ENCODE data around the gene TCN2. TPM values are rescaled to one million over a fixed set of nuclear protein-coding genes. Genes with fewer than 3 reads are reported as not detected.

The TCN2 gene
- total RNA-seq, 1 donor from 2014 or later: 5.1 TPM

GRCh38 chr22:30575859-30576258 lies 31.1 kb upstream of the TCN2 start:
- intact Hi-C loops (cut with micrococcal nuclease): no loop called here

DNA sequence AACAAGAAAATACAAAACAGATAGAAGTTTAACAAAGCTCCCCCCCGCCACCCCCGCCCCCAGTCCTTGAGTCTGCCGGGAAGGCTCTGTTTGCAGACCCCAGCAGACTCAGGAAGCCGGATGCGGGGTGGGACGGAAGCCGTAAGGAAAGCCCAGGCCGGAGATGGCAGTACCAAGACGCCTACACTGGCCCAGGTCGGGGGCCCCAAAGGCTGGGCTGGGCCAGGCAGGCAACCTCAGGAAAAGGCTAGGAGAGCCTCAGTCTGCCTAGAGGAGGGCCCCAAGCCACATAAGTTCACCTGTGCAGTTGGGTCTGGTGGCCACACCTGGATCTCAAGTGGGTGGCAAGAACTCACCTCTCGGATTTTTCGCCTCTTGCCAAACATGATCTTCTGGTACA lies 28.5 kb upstream of the TCN2 start:
- intact Hi-C loops (cut with micrococcal nuclease): no loop called here

DNA sequence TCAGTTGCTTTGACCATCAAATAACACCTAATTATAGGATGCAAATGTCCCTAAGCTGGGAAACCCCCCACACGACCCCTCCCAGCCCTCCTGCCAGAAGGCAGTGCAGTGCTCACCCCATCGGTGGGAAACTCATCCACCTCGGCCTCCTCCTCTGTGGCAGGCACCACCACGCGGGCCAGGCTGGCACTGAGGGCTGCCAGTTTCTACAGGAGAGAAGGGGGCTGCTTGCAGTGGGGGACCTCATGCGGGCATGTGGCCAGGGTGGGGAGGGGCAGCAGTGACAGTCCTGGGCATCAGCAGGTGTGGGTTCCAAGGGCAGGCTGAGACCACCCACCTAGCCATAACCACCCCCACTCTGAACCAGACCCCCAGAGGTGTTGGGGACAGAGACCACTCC lies 26.1 kb upstream of the TCN2 start:
- intact Hi-C loops (cut with micrococcal nuclease): no loop called here

- intact Hi-C loops (cut with micrococcal nuclease): no loop called here
These were observed 24.9 kb upstream of the TCN2 start for GRCh38 chr22:30582051-30582450.

DNA sequence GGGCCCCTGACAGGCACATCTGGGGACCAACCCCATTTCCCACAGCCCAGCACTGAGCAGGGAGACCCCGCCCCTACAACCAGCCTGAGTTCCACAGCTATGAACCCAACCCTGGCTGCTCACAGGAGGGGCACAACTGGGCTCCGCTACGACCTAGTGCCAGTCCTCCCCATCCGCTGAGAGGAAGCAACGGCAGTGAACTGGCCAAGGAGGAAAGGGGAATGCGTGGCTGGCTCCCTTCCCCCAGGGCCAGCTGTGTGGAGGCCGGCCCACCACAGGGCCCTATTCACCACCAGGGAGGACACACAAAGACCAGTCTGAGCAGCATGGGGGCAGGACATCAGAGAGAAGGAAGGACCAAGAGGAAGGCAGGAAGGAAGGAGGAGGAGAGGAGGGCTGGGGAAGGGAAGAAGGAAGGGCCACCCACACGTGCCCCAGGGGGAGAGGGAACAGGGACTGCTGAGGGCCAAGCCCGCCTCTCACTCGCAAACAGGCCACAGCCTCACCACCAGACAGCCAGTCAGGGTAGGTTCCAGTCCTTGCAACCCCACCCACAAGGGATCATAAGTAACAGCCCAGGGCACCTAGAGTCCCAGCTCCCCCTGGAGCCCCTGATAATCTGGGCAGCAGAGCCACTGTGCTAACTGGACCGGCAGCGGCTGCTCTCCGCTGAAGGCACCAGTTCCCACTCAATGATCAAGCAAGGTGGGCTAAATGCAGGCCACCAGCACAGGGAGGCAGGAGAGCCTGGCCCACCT lies 24.0 kb upstream of the TCN2 start:
- intact Hi-C loops (cut with micrococcal nuclease): no loop called here

- intact Hi-C loops (cut with micrococcal nuclease): no loop called here
These were observed 22.5 kb upstream of the TCN2 start for GRCh38 chr22:30584441-30584840.

DNA sequence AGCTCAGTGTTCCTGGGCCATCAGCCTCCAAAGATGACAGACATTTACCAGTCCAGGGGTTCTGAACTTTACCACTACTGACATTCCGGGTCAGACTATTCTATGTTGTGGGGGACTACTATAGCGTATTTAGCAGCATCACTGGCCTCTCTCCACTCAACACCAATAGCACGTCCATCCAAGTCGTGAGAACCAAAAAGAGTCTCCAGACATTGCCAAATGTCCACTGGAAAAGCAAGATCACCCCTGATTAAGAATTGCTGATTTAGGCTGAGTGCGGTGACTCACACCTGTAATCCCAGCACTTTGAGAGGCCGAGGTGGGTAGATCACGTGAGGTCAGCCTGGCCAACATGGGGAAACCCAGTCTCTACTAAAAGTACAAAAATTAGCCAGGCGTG lies 20.6 kb upstream of the TCN2 start:
- intact Hi-C loops (cut with micrococcal nuclease): no loop called here

DNA sequence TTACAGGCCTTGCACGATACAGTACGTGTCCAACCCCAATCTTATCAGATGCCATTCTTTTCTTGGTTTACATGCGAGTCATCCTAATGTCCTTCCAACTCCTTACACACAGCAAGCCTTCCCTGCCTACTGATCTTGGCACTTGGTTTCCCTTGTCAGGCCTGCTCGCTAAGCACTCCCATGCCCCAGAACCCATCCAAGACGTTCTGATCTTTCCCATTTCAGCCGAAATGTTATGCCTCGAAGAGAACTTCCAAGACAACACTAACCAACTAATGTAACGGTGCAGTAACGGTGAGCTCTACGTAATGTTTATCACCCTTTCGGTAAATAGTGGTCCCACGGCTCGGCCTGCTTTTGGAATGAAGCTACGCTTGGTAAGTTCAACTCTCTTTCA lies 15.8 kb upstream of the TCN2 start:
- intact Hi-C loops (cut with micrococcal nuclease): loop anchor here (1.0 kb wide), 2 partner anchors 14 to 493 kb away; no protein-coding TSS in a partner anchor

DNA sequence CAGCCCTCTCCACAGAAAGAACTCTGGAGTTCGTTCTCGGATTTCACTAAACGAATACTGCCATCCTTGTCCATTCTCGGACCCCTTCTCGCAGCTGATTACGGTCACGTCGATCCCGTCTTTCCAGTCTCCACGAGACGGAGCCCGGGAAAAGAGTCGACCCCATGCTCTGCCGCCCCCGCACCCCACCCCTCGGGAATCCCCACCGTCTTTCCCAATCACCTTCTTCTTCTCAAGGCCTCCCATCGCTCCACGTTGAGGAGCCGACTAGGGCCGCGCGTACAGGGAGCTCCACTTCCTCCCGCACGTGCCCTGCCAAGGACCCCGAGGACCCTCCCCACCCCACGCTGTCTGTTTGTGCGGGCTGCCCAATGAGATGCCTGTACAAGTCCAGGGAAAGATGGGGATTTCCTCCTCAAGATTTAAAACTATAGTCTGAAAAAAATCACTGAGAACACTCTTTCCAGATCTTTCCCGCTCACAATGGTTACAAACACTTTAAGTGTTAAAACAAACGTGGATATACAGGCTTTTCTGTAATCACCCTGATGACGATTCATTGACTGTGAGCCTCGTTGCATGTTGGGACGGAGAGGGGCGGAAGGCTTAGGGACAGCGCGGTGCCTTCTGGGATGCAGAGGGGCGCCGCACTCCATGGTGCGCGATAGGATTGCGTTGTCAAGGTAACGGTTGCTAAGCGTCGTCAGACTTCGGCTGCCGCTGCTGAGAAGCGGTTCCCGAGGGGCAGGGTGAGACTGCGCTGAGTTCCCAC lies 15.2 kb upstream of the TCN2 start, which contains the start of gene PES1:
Gene PES1, minus strand, starts transcription at position 323 of the 772 bp plus-strand sequence. Its CDS starts 77 bp downstream, at position 246.
- intact Hi-C loops (cut with micrococcal nuclease): loop anchor here (1.0 kb wide), 8 partner anchors 14 to 824 kb away; partner anchors contain the start of genes DUSP18, SF3A1, SLC35E4 and UQCR10

DNA sequence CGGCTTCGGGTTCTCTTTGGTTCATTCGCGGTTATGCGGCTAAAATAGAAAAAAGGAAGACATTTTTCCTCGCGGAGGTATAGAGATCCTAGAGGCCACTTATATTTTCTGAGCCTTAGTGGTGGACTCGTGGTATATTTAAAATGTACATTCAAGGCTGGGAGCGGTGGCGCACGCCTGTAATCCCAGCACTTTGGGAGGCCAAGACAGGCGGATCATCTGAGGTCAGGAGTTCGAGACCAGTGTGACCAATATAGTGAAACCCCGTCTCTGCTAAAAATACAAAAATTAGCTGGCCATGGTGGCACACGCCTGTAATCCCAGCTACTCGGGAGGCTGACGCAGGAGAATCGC lies 14.6 kb upstream of the TCN2 start:
- intact Hi-C loops (cut with micrococcal nuclease): loop anchor here (1.0 kb wide), 6 partner anchors 17 to 825 kb away; partner anchors contain the start of genes DUSP18, SF3A1, SLC35E4 and UQCR10

DNA sequence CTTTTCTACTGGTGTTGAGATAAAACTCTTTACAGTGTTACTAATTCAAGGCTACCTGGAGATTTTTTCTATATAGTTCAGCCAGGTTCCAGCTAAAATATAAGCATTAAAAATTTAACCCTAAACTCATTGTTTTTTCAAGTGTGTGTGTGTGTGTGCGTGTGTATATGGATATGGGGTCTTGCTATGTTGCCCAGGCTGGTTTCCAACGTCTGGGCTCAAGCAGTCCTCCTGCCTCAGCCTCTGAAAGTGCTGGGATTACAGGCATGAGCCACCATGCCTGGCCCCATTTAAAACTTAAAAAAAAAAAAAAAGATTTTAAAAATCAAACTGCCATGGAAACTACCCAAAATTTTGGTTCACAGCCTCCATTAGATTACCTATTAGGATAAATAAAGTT lies 10.8 kb upstream of the TCN2 start:
- intact Hi-C loops (cut with micrococcal nuclease): no loop called here

- intact Hi-C loops (cut with micrococcal nuclease): no loop called here
These were observed 10.1 kb upstream of the TCN2 start for GRCh38 chr22:30596886-30597285.

GRCh38 chr22:30598986-30599385 lies 8.0 kb upstream of the TCN2 start:
- intact Hi-C loops (cut with micrococcal nuclease): no loop called here

- intact Hi-C loops (cut with micrococcal nuclease): no loop called here
These were observed 6.1 kb upstream of the TCN2 start for GRCh38 chr22:30600921-30601320.

DNA sequence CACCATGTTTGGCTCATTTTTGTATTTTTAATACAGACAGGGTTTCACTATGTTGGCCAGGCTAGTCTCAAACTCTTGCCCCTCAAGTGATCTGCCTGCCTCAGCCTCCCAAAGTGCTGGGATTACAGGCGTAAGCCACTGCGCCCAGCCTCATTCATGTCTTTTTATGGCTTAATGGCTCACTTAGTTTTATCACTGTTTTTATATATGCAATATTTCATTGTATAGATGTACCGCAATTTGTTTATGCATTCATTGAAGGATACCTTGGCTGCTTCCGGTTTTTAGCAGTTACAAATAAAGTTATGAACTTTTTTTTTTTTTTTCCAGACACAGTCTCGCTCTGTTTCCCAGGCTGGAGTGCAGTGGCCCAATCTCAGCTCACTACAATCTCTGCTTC lies 5.5 kb upstream of the TCN2 start:
- intact Hi-C loops (cut with micrococcal nuclease): no loop called here

DNA sequence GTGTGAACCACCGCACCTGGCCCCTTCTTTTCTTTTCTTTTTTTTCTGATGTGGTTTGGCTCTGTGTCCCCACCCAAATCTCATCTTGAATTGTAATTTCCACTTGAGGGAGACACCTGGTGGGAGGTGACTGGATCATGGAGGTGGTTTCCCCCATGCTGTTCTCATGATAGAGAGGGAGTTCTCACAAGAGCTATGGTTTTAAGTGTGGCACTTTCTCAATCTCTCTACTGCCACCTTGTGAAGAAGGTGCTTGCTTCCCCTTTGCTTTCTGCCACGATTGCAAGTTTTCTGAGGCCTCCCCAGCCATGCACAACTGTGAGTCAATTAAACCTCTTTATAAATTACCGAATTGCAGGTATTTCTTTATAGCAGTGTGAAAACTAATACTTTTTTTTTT lies 4.9 kb upstream of the TCN2 start:
- intact Hi-C loops (cut with micrococcal nuclease): loop anchor here (1.0 kb wide), 2 partner anchors 205 to 211 kb away; partner anchors contain the start of gene SEC14L2

DNA sequence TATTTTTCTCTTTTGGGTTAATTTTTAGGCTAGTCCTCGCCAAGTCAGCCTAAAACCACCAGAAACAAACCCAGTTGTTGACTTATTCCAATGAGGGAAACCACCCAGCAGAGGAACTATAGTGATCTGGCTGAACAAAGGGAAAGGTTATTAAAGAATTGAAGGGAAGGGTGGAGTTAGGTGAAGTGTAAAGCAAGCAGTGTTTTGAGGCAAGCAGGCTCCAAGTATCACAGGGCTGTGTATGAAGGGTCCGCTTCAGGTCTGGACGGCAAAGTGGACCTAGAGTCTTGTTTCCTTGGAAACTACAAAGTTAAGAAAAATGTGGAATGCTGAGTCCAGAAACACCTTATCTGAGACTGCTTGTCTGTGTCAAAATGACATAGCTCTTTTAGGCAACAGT lies 3.2 kb upstream of the TCN2 start:
- intact Hi-C loops (cut with micrococcal nuclease): no loop called here

DNA sequence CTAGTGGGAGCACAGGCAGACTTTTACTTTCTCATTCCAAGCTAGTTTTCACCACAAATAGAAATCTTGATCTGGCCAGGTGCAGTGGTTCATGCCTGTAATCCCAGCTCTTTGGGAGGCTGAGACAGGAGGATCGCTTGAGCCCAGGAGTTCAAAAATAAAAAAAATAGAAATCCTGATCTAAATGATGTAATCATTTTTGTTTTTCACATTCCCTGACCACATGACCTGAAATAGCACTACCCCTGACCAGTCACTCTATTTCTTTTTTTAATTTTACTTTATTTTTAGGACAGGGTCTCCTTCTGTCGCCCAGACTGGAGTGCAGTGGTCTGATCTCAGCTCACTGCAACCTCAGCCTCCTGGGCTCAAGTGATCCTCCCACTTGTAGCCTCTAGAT lies 2.3 kb upstream of the TCN2 start:
- intact Hi-C loops (cut with micrococcal nuclease): loop anchor here (1.0 to 5.0 kb wide), 2 partner anchors 13 to 157 kb away; partner anchors contain the start of gene PES1

- intact Hi-C loops (cut with micrococcal nuclease): loop anchor here (1.0 to 5.0 kb wide), 3 partner anchors 14 to 158 kb away; partner anchors contain the start of genes PES1 and SLC35E4
These were observed 1.4 kb upstream of the TCN2 start for GRCh38 chr22:30605449-30606110.

- intact Hi-C loops (cut with micrococcal nuclease): loop anchor here (2.0 to 5.0 kb wide), 2 partner anchors 27 to 160 kb away; partner anchors contain the start of gene SLC35E4
These were observed 441 bp downstream of the TCN2 start for GRCh38 chr22:30607300-30607930.

GRCh38 chr22:30607939-30608338 lies 965 bp downstream of the TCN2 start:
- intact Hi-C loops (cut with micrococcal nuclease): loop anchor here (2.0 to 5.0 kb wide), 2 partner anchors 27 to 161 kb away; partner anchors contain the start of gene SLC35E4
